BJ (cell line): Measurements from ENCODE around the gene ZFP92. TPM values are rescaled to one million over a fixed set of nuclear protein-coding genes. Genes with fewer than 3 reads are reported as not detected.
"Not testable (repeated sequence)": the region's sequence is repeated elsewhere in the genome, so short reads cannot be mapped to it uniquely, and the experiment has no call there.

Experiments used
- CTCF ChIA-PET: fragments of 350-600 bp; formaldehyde crosslinking; extraction: SDS; loops from one replicate; lab custom pipeline; 2021; ENCODE audit warnings: antibody characterized with exemption, inconsistent platforms; lab: Yijun Ruan, JAX
- POLR2A ChIA-PET: fragments of 300-600 bp; sonication (Branson Sonifier 250); formaldehyde crosslinking; extraction: SDS; loops from one replicate; lab custom pipeline; 2021; ENCODE audit warnings: antibody characterized with exemption; lab: Charles Lee
- DNase-seq: peaks from one replicate; pipeline ENCODE4 v3.0.0-alpha.2; 2011; ENCODE audit warnings: low read depth
- H3K27me3 ChIP-seq: 2 replicates; pipeline ENCODE4 v1.6.0; 2011; ENCODE audit warnings: low read length; ENCODE audit not compliant: control insufficient read depth, insufficient read depth
- H3K36me3 ChIP-seq: 2 replicates; pipeline ENCODE4 v1.5.1; 2011; ENCODE audit warnings: low read length; ENCODE audit not compliant: control insufficient read depth, insufficient read depth
- H3K4me3 ChIP-seq: 2 replicates; pipeline ENCODE4 v1.5.1; 2011; ENCODE audit warnings: low read depth, mild to moderate bottlenecking, control low read depth, low read length
- polyA plus RNA-seq: library from polyadenylated mRNA; depleted of rRNA; stranded (reverse); fragments of >200 nt; gene quantifications from 2 replicates; pipeline ENCODE4 v1.2.3, GENCODE V29; 2011
- TF ChIP-seq, protein P1 (sequence below): IDR thresholded peaks from 2 replicates; pipeline ENCODE4 v1.5.1; 2011; ENCODE audit warnings: low read depth, mild to moderate bottlenecking, control low read depth, inconsistent platforms, low read length, moderate library complexity; ENCODE audit not compliant: insufficient read depth

The ZFP92 gene
- polyA plus RNA-seq, 1 experiment = 0.36 TPM

DNA sequence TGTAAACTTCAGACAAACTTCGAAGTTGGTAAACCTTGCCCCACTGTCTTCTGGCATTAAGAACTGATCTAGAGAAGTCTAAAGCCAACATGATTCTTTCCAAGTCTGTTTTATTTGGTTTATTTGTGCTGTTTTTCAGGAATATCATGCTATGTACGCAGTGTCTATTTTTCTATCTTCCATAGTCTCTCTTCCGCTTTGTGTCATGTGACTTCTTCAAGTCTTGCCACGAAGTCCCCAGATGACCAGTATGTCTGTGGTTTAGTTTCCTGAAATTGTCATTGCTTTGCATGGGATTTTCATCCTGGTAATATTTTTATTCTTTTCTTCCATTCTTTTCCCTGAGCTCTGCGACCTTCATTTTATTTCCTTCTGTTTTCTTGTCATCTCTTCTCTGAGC is 25.2 kb upstream of the ZFP92 start:
- CTCF ChIA-PET = no interaction called here
- POLR2A ChIA-PET = no interaction called here
- no peaks in the 10 kb centered on the region for H3K27me3 ChIP-seq
- H3K36me3 ChIP-seq = no peaks in the 10 kb centered on the region
- no peak for DNase-seq
- H3K4me3 ChIP-seq = no peak overlapping the region
- TF ChIP-seq, protein P1, sequence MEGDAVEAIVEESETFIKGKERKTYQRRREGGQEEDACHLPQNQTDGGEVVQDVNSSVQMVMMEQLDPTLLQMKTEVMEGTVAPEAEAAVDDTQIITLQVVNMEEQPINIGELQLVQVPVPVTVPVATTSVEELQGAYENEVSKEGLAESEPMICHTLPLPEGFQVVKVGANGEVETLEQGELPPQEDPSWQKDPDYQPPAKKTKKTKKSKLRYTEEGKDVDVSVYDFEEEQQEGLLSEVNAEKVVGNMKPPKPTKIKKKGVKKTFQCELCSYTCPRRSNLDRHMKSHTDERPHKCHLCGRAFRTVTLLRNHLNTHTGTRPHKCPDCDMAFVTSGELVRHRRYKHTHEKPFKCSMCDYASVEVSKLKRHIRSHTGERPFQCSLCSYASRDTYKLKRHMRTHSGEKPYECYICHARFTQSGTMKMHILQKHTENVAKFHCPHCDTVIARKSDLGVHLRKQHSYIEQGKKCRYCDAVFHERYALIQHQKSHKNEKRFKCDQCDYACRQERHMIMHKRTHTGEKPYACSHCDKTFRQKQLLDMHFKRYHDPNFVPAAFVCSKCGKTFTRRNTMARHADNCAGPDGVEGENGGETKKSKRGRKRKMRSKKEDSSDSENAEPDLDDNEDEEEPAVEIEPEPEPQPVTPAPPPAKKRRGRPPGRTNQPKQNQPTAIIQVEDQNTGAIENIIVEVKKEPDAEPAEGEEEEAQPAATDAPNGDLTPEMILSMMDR = no peak

DNA sequence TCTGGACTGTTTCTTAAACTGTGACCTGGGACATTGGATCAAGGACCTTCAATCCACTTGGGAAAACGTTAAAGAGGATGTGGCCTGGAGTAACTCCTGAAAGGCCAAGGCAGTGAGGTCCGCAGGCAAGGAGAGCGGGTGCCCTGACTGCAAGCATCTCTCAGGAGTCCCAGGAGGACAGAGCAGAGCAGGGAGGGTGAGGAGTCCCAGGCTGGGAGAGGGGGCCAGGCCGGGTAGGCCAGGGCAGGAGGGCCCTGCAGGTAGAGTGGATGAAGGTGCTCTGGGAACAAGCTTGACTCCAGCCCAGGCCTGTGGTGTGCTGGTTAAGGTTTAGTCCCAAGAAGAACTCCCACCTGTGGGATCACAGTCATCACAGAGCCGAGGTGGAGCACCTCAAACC is 23.9 kb upstream of the ZFP92 start:
- CTCF ChIA-PET = interaction anchor here (0.6 kb wide), 1 partner anchor 454 kb away, joined by 3 read pairs; no protein-coding TSS in a partner anchor
- Histone ChIP-seq H3K4me3 (no peak overlapping the region), H3K27me3 (no peaks in the 10 kb centered on the region), H3K36me3 (no peaks in the 10 kb centered on the region)
- POLR2A ChIA-PET = no interaction called here
- DNase-seq = no peak
- TF ChIP-seq, protein P1 = no peak

DNA sequence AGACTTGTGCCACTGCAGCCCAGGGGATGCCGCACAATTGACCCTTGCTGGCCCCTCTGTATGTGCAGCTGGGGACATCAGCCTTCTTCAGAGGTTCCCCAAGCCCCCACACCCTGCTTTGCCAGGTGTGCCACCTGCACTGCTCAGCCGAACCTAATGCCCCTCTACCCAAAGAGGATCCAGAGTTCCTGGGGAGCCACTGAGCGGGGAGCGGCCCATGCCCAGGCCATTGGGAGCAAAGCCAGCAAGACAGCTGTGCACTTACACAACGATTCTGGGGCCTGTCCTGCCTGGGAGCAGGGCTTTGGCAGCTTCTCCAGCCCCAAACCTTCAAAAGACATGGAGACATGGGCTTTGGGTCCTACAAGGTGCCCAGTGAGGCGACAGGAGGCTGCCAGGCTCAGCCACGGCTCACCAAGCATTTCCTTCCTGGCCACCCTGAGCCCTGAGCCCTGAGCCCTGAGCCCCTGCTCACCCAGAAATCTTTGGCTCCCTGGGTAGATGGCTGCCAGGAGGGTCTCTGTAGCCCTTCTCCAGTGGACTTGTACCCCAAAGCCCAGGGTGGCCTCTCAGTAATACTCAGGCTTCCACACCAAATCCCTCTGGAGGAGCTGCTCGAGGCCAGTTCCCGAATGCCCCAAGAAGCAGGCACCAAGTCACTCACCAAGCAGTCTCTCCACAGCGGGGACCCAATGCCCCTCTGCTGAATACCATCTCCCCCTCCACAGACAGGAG is 23.1 kb upstream of the ZFP92 start:
- POLR2A ChIA-PET = no interaction called here
- no peak for DNase-seq

DNA sequence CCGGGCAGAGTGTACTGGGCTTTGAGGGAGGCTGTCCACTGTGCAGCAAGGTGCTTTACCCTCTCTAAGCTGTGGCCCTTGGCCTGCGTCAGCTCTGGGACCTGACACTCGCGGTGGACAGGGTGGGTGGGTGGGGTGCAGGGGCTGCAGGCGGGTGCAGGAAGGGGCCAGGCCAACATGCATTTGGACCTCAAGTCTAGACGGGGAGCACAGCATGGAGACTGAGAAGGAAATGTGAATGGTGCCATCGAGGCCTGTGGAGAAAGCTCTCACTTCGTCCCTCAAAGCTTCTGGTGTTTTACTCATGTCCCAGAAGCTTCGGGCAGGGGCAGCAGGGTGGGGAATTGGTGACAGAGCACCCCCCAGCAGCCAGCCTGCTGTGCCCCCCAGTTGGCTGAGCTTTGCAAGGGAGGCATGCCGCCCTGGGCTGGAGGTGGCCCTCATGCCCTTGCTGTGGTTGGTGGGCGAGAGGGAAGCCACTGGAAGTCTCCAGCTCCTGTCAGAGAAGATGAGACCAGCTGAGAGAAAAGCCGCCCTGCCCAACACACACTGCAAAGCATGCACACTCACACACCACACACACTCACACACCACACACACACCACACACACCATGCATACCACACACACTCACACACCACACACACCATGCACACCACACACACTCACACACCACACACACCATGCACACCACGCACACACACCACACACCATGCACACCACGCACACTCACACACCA is 22.4 kb upstream of the ZFP92 start:
- H3K27me3 ChIP-seq = no peaks in the 10 kb centered on the region

More for the DNA sequence above, 23.1 kb upstream of the ZFP92 start:
- CTCF ChIA-PET = no interaction called here
- Histone ChIP-seq H3K27me3 (no peaks in the 10 kb centered on the region), H3K36me3 (no peaks in the 10 kb centered on the region), H3K4me3 (no peak overlapping the region)
- TF ChIP-seq, protein P1 = no peak

DNA sequence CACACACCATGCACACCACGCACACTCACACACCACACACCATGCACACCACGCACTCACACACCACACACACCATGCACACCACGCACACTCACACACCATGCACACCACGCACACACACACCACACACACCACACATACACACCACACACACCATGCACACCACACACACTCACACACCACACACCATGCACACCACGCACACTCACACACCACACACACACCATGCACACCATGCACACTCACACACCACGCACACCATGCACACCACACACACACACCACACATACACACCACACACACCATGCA is 21.9 kb upstream of the ZFP92 start:
- POLR2A ChIA-PET, CTCF ChIA-PET: not testable (repeated sequence)

More for the DNA sequence above, 22.4 kb upstream of the ZFP92 start:
- TF ChIP-seq, protein P1 = no peak
- H3K4me3 ChIP-seq = no peak overlapping the region
- no peaks in the 10 kb centered on the region for H3K36me3 ChIP-seq
- ChIA-PET POLR2A (no interaction called here), CTCF (no interaction called here)
- DNase-seq = no peak

More for the DNA sequence above, 21.9 kb upstream of the ZFP92 start:
- DNase-seq, H3K4me3 ChIP-seq, H3K36me3 ChIP-seq, H3K27me3 ChIP-seq: not testable (repeated sequence)
